ENCODE measurements around the gene ALDH9A1.
"Not testable (repeated sequence)": the region's sequence is repeated elsewhere in the genome, so short reads cannot be mapped to it uniquely, and the experiment has no call there.

Gene ALDH9A1

GRCh38 chr1:165697881-165698760 lies at the start of gene ALDH9A1:
Gene ALDH9A1, minus strand, starts transcription at chr1:165698562. Its CDS starts 4 bp downstream, at chr1:165698558.
- DNase-seq (ENCODE audit: insufficient read length, low spot score) (peak; percentile 62), FAIRE-seq (peak; percentile 90)

GRCh38 chr1:165747632-165748447 lies 49.5 kb upstream of the ALDH9A1 start:
- no peak for DNase-seq (ENCODE audit: insufficient read length, low spot score)
- FAIRE-seq, result no peak

GRCh38 chr1:165744913-165745312 lies 46.6 kb upstream of the ALDH9A1 start:
- FAIRE-seq; DNase-seq (ENCODE audit: insufficient read length, low spot score): not testable (repeated sequence)

- FAIRE-seq (peak; percentile 23), DNase-seq (ENCODE audit: insufficient read length, low spot score) (no peak)
Measured at GRCh38 chr1:165742194-165742593, 43.8 kb upstream of the ALDH9A1 start.

GRCh38 chr1:165738794-165739193 lies 40.4 kb upstream of the ALDH9A1 start:
- FAIRE-seq (peak; percentile 94), DNase-seq (ENCODE audit: insufficient read length, low spot score) (peak; percentile 19)

GRCh38 chr1:165737196-165737595 lies 38.8 kb upstream of the ALDH9A1 start:
- FAIRE-seq (no peak), DNase-seq (ENCODE audit: insufficient read length, low spot score) (no peak)

GRCh38 chr1:165734906-165735305 lies 36.5 kb upstream of the ALDH9A1 start:
- DNase-seq (ENCODE audit: insufficient read length, low spot score), result no peak
- FAIRE-seq, result no peak

GRCh38 chr1:165726841-165727240 lies 28.5 kb upstream of the ALDH9A1 start:
- FAIRE-seq, result no peak
- DNase-seq (ENCODE audit: insufficient read length, low spot score), result no peak

- FAIRE-seq (no peak), DNase-seq (ENCODE audit: insufficient read length, low spot score) (no peak)
Measured at GRCh38 chr1:165726169-165726568, 27.8 kb upstream of the ALDH9A1 start.

- DNase-seq (ENCODE audit: insufficient read length, low spot score) (peak; percentile 33), FAIRE-seq (peak; percentile 95)
Measured at GRCh38 chr1:165717918-165718515, 19.7 kb upstream of the ALDH9A1 start.

GRCh38 chr1:165716265-165717051 lies 18.1 kb upstream of the ALDH9A1 start:
- not testable (repeated sequence) for DNase-seq (ENCODE audit: insufficient read length, low spot score); FAIRE-seq

GRCh38 chr1:165712764-165713163 lies 14.4 kb upstream of the ALDH9A1 start:
- no peak for FAIRE-seq

GRCh38 chr1:165707984-165708706 lies 9.8 kb upstream of the ALDH9A1 start:
- DNase-seq (ENCODE audit: insufficient read length, low spot score) (no peak), FAIRE-seq (no peak)

More at GRCh38 chr1:165712764-165713163, 14.4 kb upstream of the ALDH9A1 start:
- DNase-seq (ENCODE audit: insufficient read length, low spot score), result no peak

- DNase-seq (ENCODE audit: insufficient read length, low spot score) (no peak), FAIRE-seq (no peak)
Measured at GRCh38 chr1:165703648-165704047, 5.3 kb upstream of the ALDH9A1 start.

GRCh38 chr1:165701922-165702321 lies 3.6 kb upstream of the ALDH9A1 start:
- not testable (repeated sequence) for FAIRE-seq; DNase-seq (ENCODE audit: insufficient read length, low spot score)

- FAIRE-seq (no peak), DNase-seq (ENCODE audit: insufficient read length, low spot score) (no peak)
Measured at GRCh38 chr1:165699577-165699976, 1.2 kb upstream of the ALDH9A1 start.

GRCh38 chr1:165698761-165699052 lies 345 bp upstream of the ALDH9A1 start:
- FAIRE-seq (no peak), DNase-seq (ENCODE audit: insufficient read length, low spot score) (no peak)

- DNase-seq (ENCODE audit: insufficient read length, low spot score), result no peak
Measured at GRCh38 chr1:165697491-165697880, 876 bp downstream of the ALDH9A1 start.

GRCh38 chr1:165696625-165697100 lies 1.7 kb downstream of the ALDH9A1 start:
- no peak for DNase-seq (ENCODE audit: insufficient read length, low spot score)
- FAIRE-seq, result no peak

More at GRCh38 chr1:165697491-165697880, 876 bp downstream of the ALDH9A1 start:
- peak; percentile 39 for FAIRE-seq

- no peak for FAIRE-seq
Measured at GRCh38 chr1:165695031-165695430, 3.3 kb downstream of the ALDH9A1 start.

More at GRCh38 chr1:165695031-165695430, 3.3 kb downstream of the ALDH9A1 start:
- no peak for DNase-seq (ENCODE audit: insufficient read length, low spot score)

All from GM19239 (cell line).